Measurements from ENCODE around the gene DIAPH1.

DNA sequence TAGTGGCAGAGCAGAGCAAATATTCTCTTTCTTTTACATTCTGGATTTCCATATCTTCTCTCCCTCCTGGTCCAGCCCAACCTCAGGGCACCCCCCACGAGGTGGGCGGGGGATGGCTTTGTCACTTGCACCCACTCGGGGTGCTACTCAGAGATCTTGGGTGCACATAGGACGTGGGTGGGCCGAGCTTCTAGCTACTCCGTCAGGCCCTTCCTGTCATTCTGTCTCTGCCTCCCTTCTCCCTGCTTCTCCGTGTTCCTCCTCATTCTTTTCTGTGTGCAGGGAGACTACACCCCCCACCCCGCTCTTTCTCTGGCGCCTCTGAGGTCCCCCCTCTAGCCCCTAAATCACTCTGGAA, 110.4 kb downstream of the DIAPH1 start:
- TF ChIP-seq POLR2A (IDR thresholded peaks at IDR 0.05): no peak
- TF ChIP-seq, protein P1, sequence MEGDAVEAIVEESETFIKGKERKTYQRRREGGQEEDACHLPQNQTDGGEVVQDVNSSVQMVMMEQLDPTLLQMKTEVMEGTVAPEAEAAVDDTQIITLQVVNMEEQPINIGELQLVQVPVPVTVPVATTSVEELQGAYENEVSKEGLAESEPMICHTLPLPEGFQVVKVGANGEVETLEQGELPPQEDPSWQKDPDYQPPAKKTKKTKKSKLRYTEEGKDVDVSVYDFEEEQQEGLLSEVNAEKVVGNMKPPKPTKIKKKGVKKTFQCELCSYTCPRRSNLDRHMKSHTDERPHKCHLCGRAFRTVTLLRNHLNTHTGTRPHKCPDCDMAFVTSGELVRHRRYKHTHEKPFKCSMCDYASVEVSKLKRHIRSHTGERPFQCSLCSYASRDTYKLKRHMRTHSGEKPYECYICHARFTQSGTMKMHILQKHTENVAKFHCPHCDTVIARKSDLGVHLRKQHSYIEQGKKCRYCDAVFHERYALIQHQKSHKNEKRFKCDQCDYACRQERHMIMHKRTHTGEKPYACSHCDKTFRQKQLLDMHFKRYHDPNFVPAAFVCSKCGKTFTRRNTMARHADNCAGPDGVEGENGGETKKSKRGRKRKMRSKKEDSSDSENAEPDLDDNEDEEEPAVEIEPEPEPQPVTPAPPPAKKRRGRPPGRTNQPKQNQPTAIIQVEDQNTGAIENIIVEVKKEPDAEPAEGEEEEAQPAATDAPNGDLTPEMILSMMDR (IDR thresholded peaks at IDR 0.05): no peak
